DOHH2 (cell line): ENCODE results near the gene KLRK1.
"Not testable (repeated sequence)": the region's sequence is repeated elsewhere in the genome, so short reads cannot be mapped to it uniquely, and the experiment has no call there.

ENCODE experiments used
- H3F3A ChIP-seq: fragments of 200-600 bp; sonication (generic), shearing (Covaris generic); 2 replicates; pipeline ENCODE4 v1.6.0; 2016; ENCODE audit warnings: antibody characterized with exemption, mild to moderate bottlenecking; ENCODE audit not compliant: control insufficient read depth, insufficient read depth
- H3K27ac ChIP-seq: fragments of 200-600 bp; sonication (generic); 2 replicates; pipeline ENCODE4 v1.5.1; 2014; ENCODE audit warnings: low read depth, mild to moderate bottlenecking, low read length, moderate library complexity
- H3K27me3 ChIP-seq: fragments of 200-600 bp; sonication (generic); 2 replicates; pipeline ENCODE4 v1.6.1; 2014; ENCODE audit warnings: mild to moderate bottlenecking, low read length, mixed read lengths; ENCODE audit not compliant: control insufficient read depth
- H3K36me3 ChIP-seq: fragments of 200-600 bp; sonication (generic); 2 replicates; pipeline ENCODE4 v1.6.1; 2014; ENCODE audit warnings: mild to moderate bottlenecking, low read length, moderate library complexity, mixed read lengths; ENCODE audit not compliant: control insufficient read depth
- H3K4me1 ChIP-seq: fragments of 200-600 bp; sonication (generic); 2 replicates; pipeline ENCODE4 v1.6.1; 2014; ENCODE audit warnings: mild to moderate bottlenecking, low read length, mixed read lengths; ENCODE audit not compliant: control insufficient read depth
- H3K4me2 ChIP-seq: fragments of 200-600 bp; sonication (generic); 2 replicates; pipeline ENCODE4 v1.6.0; 2014; ENCODE audit warnings: mild to moderate bottlenecking, low read length, moderate library complexity
- H3K4me3 ChIP-seq: fragments of 200-600 bp; sonication (generic); 2 replicates; pipeline ENCODE4 v1.5.1; 2014; ENCODE audit warnings: mild to moderate bottlenecking, low read length, mixed read lengths
- H3K79me2 ChIP-seq: fragments of 200-600 bp; sonication (generic); 2 replicates; pipeline ENCODE4 v1.6.1; 2014; ENCODE audit warnings: mild to moderate bottlenecking, low read length, mixed read lengths; ENCODE audit not compliant: control insufficient read depth
- H3K9me2 ChIP-seq: fragments of 200-600 bp; sonication (generic); replicated peaks from 2 replicates; pipeline ENCODE4 v1.6.1; 2014; ENCODE audit warnings: mild to moderate bottlenecking, low read length, mixed read lengths; ENCODE audit not compliant: control insufficient read depth
- H3K9me3 ChIP-seq: fragments of 200-600 bp; sonication (generic); 2 replicates; pipeline ENCODE4 v1.6.1; 2014; ENCODE audit warnings: antibody characterized with exemption, low read length, mixed read lengths; ENCODE audit not compliant: control insufficient read depth, insufficient read depth
- H4K20me1 ChIP-seq: fragments of 200-600 bp; sonication (generic); 2 replicates; pipeline ENCODE4 v1.6.0; 2014; ENCODE audit warnings: low read depth, mild to moderate bottlenecking, antibody characterized with exemption, low read length, moderate library complexity; ENCODE audit not compliant: control insufficient read depth, insufficient read depth
- EZH2phosphoT487 ChIP-seq: fragments of 200-600 bp; sonication (generic); IDR thresholded peaks from 2 replicates; pipeline ENCODE4 v1.6.1; 2017; ENCODE audit warnings: borderline replicate concordance, mild to moderate bottlenecking, antibody characterized with exemption, low read length, moderate library complexity, mixed read lengths
- TF ChIP-seq, protein P1 (sequence below): fragments of 200-600 bp; sonication (generic); IDR thresholded peaks from one replicate; pipeline ENCODE4 v1.5.1; 2014; ENCODE audit warnings: antibody characterized with exemption, mild to moderate bottlenecking, low read depth, low read length; ENCODE audit not compliant: poor library complexity, severe bottlenecking

Gene KLRK1

DNA sequence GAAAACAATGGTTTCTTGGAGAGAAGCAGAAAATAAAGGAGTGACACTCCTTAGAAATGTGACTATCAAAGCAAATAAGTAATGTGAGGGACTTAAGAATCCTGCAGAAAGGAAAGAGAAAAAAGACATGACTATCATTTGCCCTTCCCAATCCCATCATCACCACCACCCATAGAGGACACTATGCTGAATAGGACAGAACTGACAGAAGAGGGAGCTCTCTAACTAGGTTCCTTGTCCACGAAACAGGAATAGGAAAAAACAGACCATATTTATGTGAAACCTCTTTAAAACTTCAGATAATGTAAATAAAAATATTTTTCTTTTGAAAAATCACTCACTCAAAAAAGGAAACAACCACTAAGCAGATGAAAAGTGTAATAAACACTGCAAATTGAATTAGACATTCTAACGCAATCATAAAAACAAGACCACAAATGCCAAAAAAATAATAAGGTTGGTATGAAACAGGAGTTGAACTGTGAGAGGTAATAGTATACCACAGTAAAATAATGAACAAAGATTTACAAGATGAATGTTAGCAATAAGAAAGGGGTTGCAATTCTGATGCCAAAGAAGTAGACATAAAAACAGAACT, 58.1 kb downstream of the KLRK1 start:
- TF ChIP-seq EZH2phosphoT487: no peak
- TF ChIP-seq, protein P1, sequence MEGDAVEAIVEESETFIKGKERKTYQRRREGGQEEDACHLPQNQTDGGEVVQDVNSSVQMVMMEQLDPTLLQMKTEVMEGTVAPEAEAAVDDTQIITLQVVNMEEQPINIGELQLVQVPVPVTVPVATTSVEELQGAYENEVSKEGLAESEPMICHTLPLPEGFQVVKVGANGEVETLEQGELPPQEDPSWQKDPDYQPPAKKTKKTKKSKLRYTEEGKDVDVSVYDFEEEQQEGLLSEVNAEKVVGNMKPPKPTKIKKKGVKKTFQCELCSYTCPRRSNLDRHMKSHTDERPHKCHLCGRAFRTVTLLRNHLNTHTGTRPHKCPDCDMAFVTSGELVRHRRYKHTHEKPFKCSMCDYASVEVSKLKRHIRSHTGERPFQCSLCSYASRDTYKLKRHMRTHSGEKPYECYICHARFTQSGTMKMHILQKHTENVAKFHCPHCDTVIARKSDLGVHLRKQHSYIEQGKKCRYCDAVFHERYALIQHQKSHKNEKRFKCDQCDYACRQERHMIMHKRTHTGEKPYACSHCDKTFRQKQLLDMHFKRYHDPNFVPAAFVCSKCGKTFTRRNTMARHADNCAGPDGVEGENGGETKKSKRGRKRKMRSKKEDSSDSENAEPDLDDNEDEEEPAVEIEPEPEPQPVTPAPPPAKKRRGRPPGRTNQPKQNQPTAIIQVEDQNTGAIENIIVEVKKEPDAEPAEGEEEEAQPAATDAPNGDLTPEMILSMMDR: peak; percentile 48
- no peak overlapping the region for H3K27ac ChIP-seq
- no peaks in the 10 kb centered on the region for H3K9me2 ChIP-seq
- H3K27me3 ChIP-seq: no peaks in the 10 kb centered on the region
- no peaks in the 10 kb centered on the region for H3K4me1 ChIP-seq
- H3K79me2 ChIP-seq: no peaks in the 10 kb centered on the region
- no peak overlapping the region for H3K4me3 ChIP-seq
- H3F3A ChIP-seq: no peaks in the 10 kb centered on the region
- no peak overlapping the region for H3K4me2 ChIP-seq
- peaks cover 9% of the 10 kb centered on the region for H3K9me3 ChIP-seq
- H4K20me1 ChIP-seq: no peaks in the 10 kb centered on the region
- H3K36me3 ChIP-seq: no peaks in the 10 kb centered on the region

DNA sequence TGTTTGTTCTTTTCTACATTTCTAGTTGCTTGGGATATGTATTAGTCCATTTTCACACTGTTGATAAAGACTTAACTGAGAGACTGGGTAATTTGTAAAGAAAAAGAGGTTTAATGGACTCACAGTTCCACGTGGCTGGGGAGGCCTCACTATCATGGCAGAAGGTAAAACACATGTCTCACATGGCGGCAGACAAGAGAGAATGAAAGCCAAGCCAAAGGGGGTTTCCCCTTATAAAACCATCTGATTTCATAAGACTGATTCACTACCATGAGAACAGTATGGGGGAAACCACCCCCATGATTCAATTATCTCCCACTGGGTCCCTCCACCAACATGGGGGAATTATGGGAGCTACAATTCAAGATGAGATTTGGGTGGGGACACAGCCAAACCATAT, 61.1 kb downstream of the KLRK1 start:
- H3K79me2 ChIP-seq, H3K36me3 ChIP-seq, H3K27me3 ChIP-seq, H3K27ac ChIP-seq, H3K4me1 ChIP-seq, H3K4me2 ChIP-seq, H3K9me2 ChIP-seq, H4K20me1 ChIP-seq, H3K4me3 ChIP-seq, H3F3A ChIP-seq: not testable (repeated sequence)
- H3K9me3 ChIP-seq: peaks cover 12% of the 10 kb centered on the region
